Lung (tissue), 12 donors: ENCODE results near the gene LMOD1. TPM values are rescaled to one million over a fixed set of nuclear protein-coding genes. Genes with fewer than 3 reads are reported as not detected.
A peak's percentile ranks its signal among the peaks of the same experiment; 100 is the strongest.

Experiments
- ATAC-seq: fragments of 200-7000 bp; cut with Tn5 transposase; one replicate; pipeline ENCODE4 v1.9.1; 2020; ENCODE audit warnings: moderate number of reproducible peaks; ENCODE audit not compliant: insufficient read depth, low FRiP score
- DNase-seq, 3 donors: peaks; one replicate each; pipeline ENCODE4 v3.0.0-alpha.2; 2013 to 2017
- H3K27ac ChIP-seq, 2 donors: one replicate each; pipeline ENCODE4 v1.5.1; 2013; ENCODE audit warnings: mild to moderate bottlenecking in 2 of 2, moderate library complexity in 2 of 2, control low read depth in 1 of 2, inconsistent platforms in 1 of 2, low read depth in 1 of 2, low read length in 1 of 2
- H3K27me3 ChIP-seq, 3 donors: one replicate each; pipeline ENCODE4 v1.5.1; 2013; ENCODE audit warnings: low read length in 2 of 3; ENCODE audit not compliant: control insufficient read depth in 3 of 3, insufficient read depth in 3 of 3
- H3K36me3 ChIP-seq, 4 donors: one replicate each; pipeline ENCODE4 v1.5.1; 2013; ENCODE audit warnings: low read length in 4 of 4, mild to moderate bottlenecking in 1 of 4, moderate library complexity in 1 of 4; ENCODE audit not compliant: control insufficient read depth in 4 of 4, insufficient read depth in 4 of 4
- H3K4me1 ChIP-seq, 5 donors: one replicate each; pipeline ENCODE4 v1.5.1; 2013; ENCODE audit warnings: low read length in 5 of 5, mild to moderate bottlenecking in 2 of 5, moderate library complexity in 1 of 5; ENCODE audit not compliant: control insufficient read depth in 5 of 5, insufficient read depth in 5 of 5
- H3K4me3 ChIP-seq: one replicate; pipeline ENCODE4 v1.5.1; 2013; ENCODE audit warnings: mild to moderate bottlenecking, control low read depth, moderate library complexity
- H3K9ac ChIP-seq, 2 donors: one replicate each; pipeline ENCODE4 v1.5.1; 2013; ENCODE audit warnings: low read length in 2 of 2, control low read depth in 1 of 2; ENCODE audit not compliant: insufficient read depth in 1 of 2
- H3K9me3 ChIP-seq, 4 donors: one replicate each; pipeline ENCODE4 v1.5.1; 2013; ENCODE audit warnings: low read length in 3 of 4, mild to moderate bottlenecking in 1 of 4, moderate library complexity in 1 of 4; ENCODE audit not compliant: control insufficient read depth in 4 of 4, insufficient read depth in 3 of 4
- WGBS, 2 donors: extraction: QIAGEN DNeasy Blood & Tissue Kit; methylation state at CpG; one replicate each; pipeline ENCODE4 v1.1.7; 2013; 5-methylcytosine and 5-hydroxymethylcytosine counted together
- polyA plus RNA-seq, 2 donors: library from polyadenylated mRNA; stranded (reverse); fragments of 200-250 nt; gene quantifications; one replicate each; pipeline ENCODE4 v1.2.1, GENCODE V29; 2013
- total RNA-seq, 2 donors: library from RNA; depleted of rRNA in 1 of 2; stranded (reverse); fragments of >200 nt in 1 of 2; gene quantifications; one replicate each; pipeline ENCODE4 v1.2.1, GENCODE V29; 2014 to 2021
- TF ChIP-seq, protein P1 (sequence below): IDR thresholded peaks from 2 replicates; pipeline ENCODE4 v1.5.1; 2012; ENCODE audit warnings: mild to moderate bottlenecking; ENCODE audit errors: control extremely low read depth, extremely low read depth
- donor health status: control.
- donor health status: control.
- donor health status: Bipolar disorder and iron deficiency.
- donor health status: healthy.
- donor health status: DM: yes; HTN: yes; CAD: no.

The LMOD1 gene
- total and polyA plus RNA-seq, 4 donors: 9.6 to 25.1 (median 18.2) TPM

DNA sequence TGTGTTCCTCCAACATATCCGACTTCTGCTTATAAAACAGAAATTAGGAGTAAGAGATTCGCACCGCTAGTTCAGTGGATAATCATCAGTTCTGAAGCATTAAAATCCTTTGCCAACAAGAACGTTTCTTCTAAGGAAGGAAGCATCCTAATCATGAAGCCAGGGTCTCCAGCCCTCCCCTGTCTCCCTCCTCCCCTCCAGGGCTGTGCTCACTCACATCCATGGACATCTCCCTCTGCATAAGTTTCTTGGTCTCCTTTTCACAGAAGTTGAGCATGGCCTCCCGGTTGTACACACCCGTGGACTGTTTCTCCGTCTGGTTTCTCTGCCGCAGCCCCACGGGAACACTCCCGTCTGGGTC, 505 bp downstream of the LMOD1 start:
- no peak for DNase-seq
- Histone ChIP-seq H3K27me3 (peaks cover 0 to 9% (median 3%) of the 10 kb centered on the region in 3 donors), H3K27ac (peak overlapping the region in 1 of 2 donors; percentile 48), H3K4me3 (peak overlapping the region; percentile 34), H3K36me3 (no peaks in the 10 kb centered on the region), H3K4me1 (peaks cover 0 to 24% (median 2%) of the 10 kb centered on the region in 5 donors), H3K9ac (peak overlapping the region in 1 of 2 donors; percentile 19), H3K9me3 (no peaks in the 10 kb centered on the region)
- 29 to 34% methylated on average over 10 of the region's 10 CpGs for WGBS, 2 donors
- ATAC-seq: no peak
- TF ChIP-seq, protein P1, sequence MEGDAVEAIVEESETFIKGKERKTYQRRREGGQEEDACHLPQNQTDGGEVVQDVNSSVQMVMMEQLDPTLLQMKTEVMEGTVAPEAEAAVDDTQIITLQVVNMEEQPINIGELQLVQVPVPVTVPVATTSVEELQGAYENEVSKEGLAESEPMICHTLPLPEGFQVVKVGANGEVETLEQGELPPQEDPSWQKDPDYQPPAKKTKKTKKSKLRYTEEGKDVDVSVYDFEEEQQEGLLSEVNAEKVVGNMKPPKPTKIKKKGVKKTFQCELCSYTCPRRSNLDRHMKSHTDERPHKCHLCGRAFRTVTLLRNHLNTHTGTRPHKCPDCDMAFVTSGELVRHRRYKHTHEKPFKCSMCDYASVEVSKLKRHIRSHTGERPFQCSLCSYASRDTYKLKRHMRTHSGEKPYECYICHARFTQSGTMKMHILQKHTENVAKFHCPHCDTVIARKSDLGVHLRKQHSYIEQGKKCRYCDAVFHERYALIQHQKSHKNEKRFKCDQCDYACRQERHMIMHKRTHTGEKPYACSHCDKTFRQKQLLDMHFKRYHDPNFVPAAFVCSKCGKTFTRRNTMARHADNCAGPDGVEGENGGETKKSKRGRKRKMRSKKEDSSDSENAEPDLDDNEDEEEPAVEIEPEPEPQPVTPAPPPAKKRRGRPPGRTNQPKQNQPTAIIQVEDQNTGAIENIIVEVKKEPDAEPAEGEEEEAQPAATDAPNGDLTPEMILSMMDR: no peak

GRCh38 chr1:201945157-201945556, 1.2 kb downstream of the LMOD1 start:
- TF ChIP-seq, protein P1: no peak
- no peak for DNase-seq
- WGBS, 2 donors: 67 to 74% methylated on average over 4 of the region's 4 CpGs
- peak overlapping the region; percentile 34 for H3K4me3 ChIP-seq
- no peak overlapping the region for H3K9ac ChIP-seq
- H3K9me3 ChIP-seq: no peaks in the 10 kb centered on the region
- H3K27me3 ChIP-seq: peaks cover 0 to 9% (median 3%) of the 10 kb centered on the region in 3 donors
- ATAC-seq: no peak
- peaks cover 0 to 24% (median 2%) of the 10 kb centered on the region in 5 donors for H3K4me1 ChIP-seq
- H3K27ac ChIP-seq: no peak overlapping the region
- H3K36me3 ChIP-seq: no peaks in the 10 kb centered on the region

- 64 to 76% methylated on average over 3 of the region's 3 CpGs for WGBS, 2 donors
Observed at GRCh38 chr1:201944639-201945038, 1.7 kb downstream of the LMOD1 start.

More at GRCh38 chr1:201944639-201945038, 1.7 kb downstream of the LMOD1 start:
- Histone ChIP-seq H3K9ac (no peak overlapping the region), H3K4me3 (peak overlapping the region; percentile 29), H3K27me3 (peaks cover 0 to 9% (median 3%) of the 10 kb centered on the region in 3 donors), H3K9me3 (no peaks in the 10 kb centered on the region), H3K4me1 (peaks cover 0 to 24% (median 3%) of the 10 kb centered on the region in 5 donors), H3K27ac (no peak overlapping the region), H3K36me3 (no peaks in the 10 kb centered on the region)
- TF ChIP-seq, protein P1: no peak
- no peak for ATAC-seq
- no peak for DNase-seq
